ENCODE data around the gene TNFAIP8. TPM values are rescaled to one million over a fixed set of nuclear protein-coding genes. Genes with fewer than 3 reads are reported as not detected.
A peak's percentile ranks its signal among the peaks of the same experiment; 100 is the strongest.
"Not testable (repeated sequence)": the region's sequence is repeated elsewhere in the genome, so short reads cannot be mapped to it uniquely, and the experiment has no call there.

The TNFAIP8 gene
- total RNA-seq, 2 donors from 2014 or later: 10.8 to 12.4 TPM

DNA sequence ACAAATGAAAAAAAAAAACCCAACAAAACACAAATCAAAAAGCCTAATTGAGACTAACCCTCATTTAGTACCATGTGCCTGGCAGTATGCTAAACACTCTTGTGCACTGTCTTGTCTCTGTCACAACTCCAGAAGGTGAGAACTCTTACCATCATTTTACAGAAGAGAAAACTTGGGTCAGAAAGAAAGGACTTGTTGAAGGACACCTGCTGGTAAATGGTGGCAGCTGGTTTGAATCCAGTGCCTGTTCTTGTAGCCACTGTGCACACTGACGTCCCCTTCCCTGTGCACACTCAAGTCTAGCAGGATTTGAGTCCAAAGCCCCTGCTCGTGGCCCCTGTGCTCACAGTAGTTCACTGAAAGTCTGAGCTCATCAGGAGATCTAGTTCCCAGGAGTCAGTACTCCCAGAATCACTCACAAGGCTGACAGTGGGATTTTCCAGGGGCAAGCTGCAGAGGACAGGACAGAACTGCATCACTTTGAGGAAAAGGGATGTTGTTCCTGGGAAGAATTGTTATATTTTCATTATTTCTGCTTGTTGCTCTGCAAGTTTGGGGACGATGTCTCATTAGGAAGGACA lies 53.5 kb downstream of the TNFAIP8 start:
- intact Hi-C loops (cut with DNase I): no loop called here

DNA sequence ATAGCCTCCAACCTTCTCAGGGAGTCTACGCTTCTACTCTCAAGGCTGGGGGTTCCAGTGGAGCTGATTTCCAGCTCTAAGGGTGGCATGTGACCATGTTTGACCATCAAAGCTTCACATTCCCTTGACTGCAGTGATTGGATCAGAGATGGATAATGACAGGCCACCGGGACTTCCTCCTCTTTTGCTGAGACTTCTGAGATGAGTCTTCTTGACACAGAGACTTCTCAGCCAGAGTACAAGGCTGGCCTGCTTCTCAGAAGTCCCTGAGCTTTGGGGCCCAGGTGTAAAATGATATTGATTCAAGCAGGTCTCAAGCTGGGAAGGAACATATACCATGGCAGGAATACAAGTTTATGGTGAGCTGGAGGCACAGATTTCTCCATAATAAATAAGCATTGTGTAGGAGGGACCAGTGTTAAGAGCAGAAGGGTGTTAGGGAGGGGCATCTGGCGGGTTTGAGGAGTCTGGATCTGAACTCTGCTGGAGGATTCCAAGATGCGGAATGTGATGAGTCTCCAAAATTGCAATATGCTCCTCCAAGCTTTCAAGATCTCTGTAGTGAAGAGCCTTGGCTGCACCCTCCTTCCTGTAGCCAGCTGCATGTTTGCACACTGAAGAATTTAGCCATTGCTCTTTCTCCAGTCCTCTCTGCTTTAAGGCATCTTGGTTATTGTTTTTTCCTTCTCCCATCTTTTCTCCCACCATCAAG lies 54.8 kb downstream of the TNFAIP8 start:
- intact Hi-C loops (cut with DNase I): loop anchor here (5.0 to 10.0 kb wide), 3 partner anchors 53 to 426 kb away; partner anchors contain the start of genes DTWD2 (in 1 of the 2) and TNFAIP8 (in 1 of the 2)
- DNase-seq (ENCODE audit: low spot score): no peak

More for the DNA sequence above, 53.5 kb downstream of the TNFAIP8 start:
- DNase-seq (ENCODE audit: low spot score): no peak

DNA sequence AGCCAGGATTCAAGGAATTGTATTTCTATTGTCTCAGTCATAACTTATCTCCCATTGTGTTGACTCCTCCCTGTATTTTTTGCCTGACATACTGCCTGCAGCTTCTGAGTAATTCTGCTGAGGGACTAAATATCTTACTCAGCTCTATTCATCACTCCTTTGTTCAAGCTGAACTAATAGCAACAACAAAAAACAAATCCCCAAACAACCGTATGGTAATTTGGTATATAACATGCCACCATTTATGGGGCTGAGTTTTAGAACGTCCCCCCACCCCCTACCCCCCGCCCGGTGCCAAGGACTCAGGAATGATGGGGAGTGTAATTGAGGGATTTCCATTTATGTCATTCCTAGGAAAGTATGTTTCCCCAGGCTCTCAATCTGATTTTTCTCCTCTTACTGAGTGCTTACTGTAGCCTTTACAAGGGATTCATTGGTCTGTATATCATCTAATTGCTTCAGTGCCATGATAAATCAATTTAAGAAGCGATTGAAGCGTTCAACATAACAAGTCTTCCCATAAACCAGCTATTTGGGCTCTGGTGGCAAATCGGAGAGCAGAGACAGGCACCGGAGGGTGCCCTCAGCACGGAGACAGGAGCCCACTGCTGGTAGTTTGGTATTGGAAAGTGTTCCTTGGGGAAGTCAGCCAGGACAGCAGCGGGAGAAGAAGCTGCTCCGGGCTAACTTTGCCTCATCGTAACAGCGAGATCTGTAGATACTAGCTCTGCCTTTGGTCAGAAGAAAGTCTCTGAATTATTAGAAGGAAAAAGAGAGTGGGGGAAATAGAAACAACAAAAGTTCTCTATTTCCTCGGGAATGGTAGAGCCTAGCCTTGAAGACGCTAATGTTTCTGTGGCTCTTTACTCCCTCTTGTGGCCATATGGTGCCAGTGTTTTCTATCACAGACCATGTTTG lies 55.8 kb downstream of the TNFAIP8 start:
- intact Hi-C loops (cut with DNase I): loop anchor here (5.0 to 10.0 kb wide), 3 partner anchors 54 to 427 kb away; partner anchors contain the start of genes DTWD2 (in 1 of the 2) and TNFAIP8 (in 1 of the 2)
- DNase-seq (ENCODE audit: low spot score): no peak

DNA sequence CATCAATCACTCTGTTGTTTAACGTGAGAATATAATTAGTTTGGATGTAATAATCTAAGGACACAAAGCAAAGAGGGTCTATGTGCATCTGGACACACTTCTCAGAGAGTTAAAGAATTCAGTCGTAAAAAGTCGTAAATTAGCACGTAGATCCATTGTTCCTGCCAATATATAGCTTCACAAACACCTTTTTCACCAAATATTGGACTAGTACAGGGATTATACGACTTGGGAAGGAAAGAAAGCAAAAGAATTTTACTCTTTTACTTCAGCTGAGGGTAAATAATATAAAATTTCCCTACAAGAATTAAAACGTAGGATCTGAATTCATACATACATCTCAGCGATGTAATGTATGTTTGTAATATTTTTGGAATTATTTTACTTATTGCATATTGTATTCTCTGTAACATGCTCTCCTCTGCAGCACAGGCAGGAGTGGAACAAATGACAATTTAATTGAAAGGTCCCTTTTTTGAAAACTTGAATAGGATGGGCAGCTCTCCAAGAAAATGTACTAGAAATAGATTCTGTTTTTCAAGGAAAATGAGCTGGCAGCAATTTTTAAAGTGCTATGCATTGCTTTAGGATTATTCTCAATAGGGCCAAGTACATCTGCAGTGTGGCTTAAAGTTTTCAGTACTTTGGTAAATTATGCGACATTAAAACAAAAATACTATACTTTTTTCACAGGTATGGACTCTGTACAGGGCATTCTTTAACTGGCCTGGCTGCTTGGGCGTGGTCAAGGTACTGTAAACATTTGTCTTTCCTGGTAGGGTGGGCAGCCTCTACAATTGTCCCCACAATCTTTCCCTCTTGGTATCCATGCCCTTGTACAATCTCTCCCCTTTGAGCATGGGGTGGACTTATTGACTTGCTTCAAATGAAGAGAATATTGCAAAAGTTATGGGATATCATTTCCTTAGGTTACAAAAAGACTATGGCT lies 56.7 kb downstream of the TNFAIP8 start:
- no peak for DNase-seq (ENCODE audit: low spot score)
- intact Hi-C loops (cut with DNase I): loop anchor here (5.0 to 10.0 kb wide), 3 partner anchors 55 to 428 kb away; partner anchors contain the start of genes DTWD2 (in 1 of the 2) and TNFAIP8 (in 1 of the 2)

DNA sequence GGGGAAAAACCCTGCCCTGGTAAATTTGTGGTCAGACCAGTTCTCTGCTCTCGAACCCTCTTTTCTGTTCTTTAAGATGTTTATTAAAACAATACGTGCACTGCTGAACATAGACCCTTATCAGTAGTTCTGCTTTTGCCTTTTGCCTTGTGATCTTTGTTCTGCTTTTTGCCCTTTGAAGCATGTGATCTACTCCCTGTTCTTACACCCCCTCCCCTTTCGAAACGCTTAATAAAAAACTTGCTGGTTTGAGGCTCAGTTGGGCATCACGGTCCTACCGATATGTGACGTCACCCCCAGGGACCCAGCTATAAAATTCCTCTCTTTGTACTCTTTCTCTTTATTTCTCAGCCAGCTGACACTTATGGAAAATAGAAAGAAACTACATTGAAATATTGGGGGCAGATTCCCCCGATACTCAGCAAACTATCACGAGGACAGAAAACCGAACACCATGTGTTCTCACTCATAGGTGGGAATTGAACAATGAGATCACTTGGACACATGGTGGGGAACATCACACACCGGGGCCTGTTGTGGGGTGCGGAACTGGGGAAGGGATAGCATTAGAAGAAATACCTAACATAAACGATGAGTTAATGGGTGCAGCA lies 58.4 kb downstream of the TNFAIP8 start:
- intact Hi-C loops (cut with DNase I): loop anchor here (5.0 to 10.0 kb wide), 3 partner anchors 57 to 429 kb away; partner anchors contain the start of genes DTWD2 (in 1 of the 2) and TNFAIP8 (in 1 of the 2)

DNA sequence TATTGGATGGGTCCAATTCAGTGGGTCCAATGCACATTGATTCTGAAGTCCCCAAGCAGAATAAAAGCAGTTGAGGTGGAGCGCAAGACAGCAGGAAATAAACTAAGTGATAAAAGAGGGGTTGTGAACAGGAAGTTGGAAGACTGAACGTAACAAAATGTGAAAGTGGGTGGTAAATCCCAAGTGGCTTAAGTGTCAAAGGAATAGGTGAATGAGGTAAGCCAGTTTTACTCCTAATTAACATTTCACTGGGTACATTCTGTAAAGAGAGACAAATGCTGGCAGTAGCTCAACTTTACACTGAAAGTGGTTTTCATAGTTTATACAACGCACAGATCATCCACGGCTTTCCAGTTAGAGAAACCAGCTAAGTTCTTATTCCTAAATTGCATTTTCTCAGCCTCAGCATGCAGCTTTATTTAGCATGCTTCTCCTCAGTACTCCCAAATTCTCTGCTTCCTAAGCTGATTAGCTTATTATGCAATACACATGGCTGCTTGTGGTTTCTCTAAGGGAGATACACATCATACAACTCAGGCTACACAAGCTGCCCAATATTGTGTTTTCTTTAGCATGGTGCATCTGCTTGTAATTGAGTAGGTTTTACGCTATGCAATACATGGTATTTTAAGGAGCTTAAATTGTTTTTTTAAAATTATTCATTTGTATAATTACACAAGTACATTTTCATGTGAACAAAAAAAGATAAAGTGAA lies 62.2 kb downstream of the TNFAIP8 start:
- no peak for DNase-seq (ENCODE audit: low spot score)
- intact Hi-C loops (cut with DNase I): loop anchor here in 1 of 2 donors (10.0 kb wide), 1 partner anchor 433 kb away; the partner anchor contains the start of gene DTWD2

More for the DNA sequence above, 58.4 kb downstream of the TNFAIP8 start:
- DNase-seq (ENCODE audit: low spot score): not testable (repeated sequence)

DNA sequence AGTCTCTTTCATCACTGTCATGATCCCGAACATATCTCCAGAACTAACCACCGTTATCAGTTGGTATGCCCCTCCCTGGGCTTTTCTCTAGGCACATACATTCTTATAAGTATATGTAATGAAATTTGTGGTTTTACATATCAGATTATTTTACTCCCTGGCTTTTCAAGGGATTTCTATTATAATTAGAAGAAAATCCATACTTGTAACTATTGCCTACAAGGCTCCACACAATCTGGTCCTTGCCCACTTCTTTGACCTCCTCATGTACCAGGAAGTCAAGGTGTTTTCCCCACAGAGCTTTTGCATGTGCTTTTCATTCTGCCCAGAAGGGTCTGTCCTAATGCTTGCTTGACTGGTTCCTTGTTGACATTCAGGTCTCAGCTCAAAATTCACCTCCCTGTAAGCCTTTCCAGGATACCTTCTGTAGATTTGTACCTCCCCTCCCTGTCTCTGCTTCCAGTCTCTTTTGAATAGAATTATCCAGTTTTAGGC lies 62.8 kb downstream of the TNFAIP8 start:
- intact Hi-C loops (cut with DNase I): loop anchor here in 1 of 2 donors (10.0 kb wide), 1 partner anchor 434 kb away; the partner anchor contains the start of gene DTWD2
- no peak for DNase-seq (ENCODE audit: low spot score)

DNA sequence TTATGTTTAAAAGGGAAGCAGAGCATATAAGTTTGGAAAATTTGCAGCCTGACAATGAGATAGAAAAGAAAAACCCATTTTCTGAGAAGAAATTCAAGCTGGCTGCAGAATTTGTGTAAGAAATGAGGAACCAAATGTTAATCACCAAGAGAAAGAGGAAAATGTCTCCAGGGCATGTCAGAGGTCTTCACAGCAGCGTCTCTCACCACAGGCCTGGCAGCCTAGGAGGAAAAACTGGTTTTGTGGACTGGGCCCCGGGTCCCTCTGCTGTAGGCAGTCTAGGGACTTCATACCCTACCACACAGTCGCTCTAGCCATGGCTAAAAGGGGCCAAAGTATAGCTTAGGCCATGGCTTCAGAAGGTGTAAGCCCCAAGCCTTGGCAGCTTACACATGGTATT lies 64.3 kb downstream of the TNFAIP8 start:
- intact Hi-C loops (cut with DNase I): no loop called here
- no peak for DNase-seq (ENCODE audit: low spot score)

DNA sequence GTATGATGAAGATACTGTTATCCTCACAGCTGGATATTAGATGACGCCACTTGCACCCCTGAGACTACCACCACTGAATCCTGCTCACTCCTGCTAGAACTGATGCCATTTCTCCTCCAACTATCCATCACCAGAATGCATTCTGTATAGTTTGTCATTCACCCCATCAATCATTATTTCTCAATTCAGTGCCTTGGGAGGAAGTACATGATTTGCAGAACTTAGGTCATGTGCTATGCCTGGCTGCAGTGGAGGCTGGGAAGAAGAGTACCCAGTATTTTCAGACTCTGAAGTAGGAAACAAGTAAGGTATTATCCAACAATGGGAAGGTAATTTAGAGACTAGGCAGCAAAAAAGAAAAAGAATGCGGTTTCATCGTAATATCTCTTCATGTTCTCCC lies 70.2 kb downstream of the TNFAIP8 start:
- no peak for DNase-seq (ENCODE audit: low spot score)
- intact Hi-C loops (cut with DNase I): no loop called here

DNA sequence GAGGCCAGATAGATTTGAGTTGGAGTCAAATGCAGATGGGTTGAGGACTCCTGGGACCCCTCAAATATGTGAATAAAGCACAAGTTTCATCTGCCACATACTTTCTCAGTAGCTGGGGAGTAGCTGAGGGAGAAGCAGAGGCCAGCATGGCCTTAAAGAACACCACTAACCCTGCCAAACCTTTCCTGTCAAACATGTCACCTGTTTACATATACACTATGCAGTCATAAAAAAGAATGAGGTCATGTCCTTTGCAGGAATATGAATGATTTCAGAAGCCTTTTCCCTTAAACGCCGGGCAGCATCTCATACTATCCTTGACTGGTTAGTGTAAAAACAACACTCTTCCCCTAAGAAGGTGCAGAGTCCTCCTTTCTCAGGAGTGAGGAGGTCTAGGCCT lies 71.2 kb downstream of the TNFAIP8 start:
- no peak for DNase-seq (ENCODE audit: low spot score)
- intact Hi-C loops (cut with DNase I): no loop called here

DNA sequence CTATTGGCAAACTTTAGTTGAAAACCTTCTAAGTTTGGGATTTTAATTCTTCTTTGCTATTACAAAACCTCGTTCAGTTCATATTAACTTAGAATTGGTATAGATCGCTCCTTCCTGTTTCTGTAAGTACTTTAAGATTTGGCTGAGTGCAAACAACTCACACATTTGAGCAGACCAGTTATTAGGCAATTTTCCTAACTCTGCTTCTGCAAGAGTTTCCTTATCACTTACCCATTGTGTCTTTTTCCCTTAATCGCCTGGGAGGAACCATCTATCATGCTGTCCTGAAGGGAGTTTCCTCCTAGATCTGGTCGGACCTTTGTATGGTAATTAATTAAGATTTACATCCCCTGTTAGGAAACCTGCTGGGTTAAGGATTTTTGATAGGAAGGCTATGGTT lies 71.8 kb downstream of the TNFAIP8 start:
- DNase-seq (ENCODE audit: low spot score); intact Hi-C loops (cut with DNase I): not testable (repeated sequence)

DNA sequence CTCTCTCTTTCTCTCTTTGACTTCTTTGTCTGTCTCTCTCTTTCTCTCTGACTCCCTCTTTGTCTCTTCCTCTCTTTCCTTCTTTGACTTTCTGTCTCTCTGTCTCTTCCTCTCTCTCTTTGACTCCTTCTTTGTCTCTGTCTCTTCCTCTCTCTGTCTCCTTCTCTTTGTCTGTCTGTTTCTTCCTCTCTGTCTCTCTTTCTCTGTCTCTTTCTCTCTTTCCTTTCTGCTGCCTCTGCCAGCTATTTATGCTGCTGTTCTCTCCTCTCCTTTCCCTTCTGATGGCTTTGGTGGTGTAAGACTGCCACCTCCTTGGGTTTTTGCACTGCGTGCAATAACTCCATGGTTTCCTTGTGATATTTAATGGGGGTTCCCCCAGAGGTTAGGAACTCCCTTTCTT lies 72.3 kb downstream of the TNFAIP8 start:
- intact Hi-C loops (cut with DNase I); DNase-seq (ENCODE audit: low spot score): not testable (repeated sequence)

DNA sequence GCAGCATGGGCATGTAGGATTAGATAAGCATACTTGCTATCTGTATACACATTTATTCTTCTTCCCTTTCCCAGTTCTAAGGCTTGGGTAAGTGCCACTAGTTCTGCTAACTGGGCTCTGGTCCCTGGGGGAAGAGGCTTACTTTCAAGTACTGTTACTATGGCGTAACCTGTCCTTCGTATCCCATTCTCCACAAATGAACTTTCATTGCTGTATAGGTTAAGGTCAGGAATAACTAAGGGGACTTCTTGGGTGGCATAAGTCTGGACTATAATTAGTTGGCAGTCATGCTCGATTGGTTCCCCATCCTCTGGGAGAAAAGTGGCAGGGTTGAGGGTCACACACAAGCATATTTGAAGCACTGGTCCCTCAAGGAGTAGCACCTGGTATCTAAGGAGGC lies 72.8 kb downstream of the TNFAIP8 start:
- DNase-seq (ENCODE audit: low spot score); intact Hi-C loops (cut with DNase I): not testable (repeated sequence)

DNA sequence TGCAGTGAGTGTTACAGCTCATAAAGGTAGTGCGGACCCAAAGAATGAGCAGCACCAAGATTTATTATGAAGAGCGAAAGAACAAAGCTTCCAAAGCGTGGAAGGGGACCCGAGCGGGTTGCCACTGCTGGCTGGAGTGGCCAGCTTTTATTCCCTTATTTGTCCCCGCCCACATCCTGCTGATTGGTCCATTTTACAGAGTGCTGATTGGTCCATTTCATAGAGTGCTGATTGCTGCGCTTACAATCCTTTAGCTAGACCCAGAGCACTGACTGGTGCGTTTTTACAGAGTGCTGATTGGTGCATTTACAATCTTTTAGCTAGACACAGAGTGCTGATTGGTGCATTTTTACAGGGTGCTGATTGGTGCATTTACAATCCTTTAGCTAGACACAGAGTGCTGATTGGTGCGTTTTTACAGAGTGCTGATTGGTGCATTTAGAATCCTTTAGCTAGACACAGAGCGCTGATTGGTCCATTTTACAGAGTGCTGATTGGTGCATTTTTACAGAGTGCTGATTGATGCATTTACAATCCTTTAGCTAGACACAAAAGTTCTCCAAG lies 76.9 kb downstream of the TNFAIP8 start:
- intact Hi-C loops (cut with DNase I); DNase-seq (ENCODE audit: low spot score): not testable (repeated sequence)

DNA sequence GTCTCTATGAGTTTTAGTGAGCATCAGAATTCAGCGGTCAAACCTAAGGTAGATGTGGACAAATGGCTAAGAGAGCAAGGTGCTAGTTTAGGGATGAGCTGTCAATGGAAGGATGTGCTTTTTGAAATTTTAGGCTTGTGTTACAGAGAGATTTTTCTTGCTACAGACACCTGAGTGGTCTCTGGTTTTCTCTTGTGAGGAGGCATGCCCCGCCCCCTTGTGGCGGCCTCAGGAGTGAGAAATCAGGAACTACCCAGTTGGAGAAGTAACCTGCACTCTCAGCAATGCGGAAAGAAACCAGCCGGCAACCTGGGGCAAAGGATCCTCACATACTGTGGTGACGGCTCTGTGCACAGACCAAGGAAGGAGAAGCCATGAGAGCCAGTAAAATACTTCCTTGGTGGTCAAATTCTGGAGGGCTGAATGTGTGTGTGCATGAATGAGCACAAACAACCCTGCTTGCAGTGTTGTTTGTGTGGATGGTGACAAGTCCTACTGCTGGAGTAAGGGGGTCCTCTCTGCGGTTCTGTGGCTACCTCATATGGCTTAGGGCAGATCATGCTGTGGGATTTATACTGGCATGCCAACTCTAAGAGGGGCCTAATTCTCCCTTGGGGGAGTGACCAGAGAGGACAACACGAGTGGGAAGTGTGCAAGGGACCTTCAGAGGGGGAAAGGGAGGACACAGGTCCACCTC lies 79.8 kb downstream of the TNFAIP8 start:
- intact Hi-C loops (cut with DNase I): no loop called here
- peak; percentile 88 for DNase-seq (ENCODE audit: low spot score)

Measured in posterior vena cava (tissue), 2 donors.